Stimulated activated CD8-positive, alpha-beta memory T cell treated with anti-CD3 and anti-CD28 coated beads, Interleukin-15, amount 100 ng/mL, for 24 hours (primary cell): ENCODE results near the gene VWF.
"Not testable (repeated sequence)": the region's sequence is repeated elsewhere in the genome, so short reads cannot be mapped to it uniquely, and the experiment has no call there.

ENCODE experiments used
- DNase-seq: peaks from one replicate; pipeline ENCODE4 v3.0.0-alpha.2; 2020; ENCODE audit warnings: low read depth

Gene VWF

DNA sequence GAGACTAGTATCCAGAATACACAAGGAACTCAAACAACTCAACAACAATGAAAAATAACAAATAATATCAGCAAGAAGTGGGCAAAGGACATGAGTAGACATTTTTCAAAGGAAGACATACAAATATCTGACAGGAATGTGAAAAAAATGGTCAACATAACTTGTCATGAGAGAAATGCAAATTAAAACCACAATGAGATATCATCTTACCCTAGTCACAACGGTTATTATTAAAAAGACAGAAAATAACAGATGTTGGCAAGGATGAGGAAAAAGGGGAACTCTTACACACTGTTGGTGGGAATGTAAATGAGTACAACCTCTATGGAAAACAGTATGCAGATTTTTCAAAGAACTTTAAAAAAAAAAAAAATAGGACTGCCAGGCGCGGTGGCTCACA, 20.4 kb downstream of the VWF start:
- no peak for DNase-seq

DNA sequence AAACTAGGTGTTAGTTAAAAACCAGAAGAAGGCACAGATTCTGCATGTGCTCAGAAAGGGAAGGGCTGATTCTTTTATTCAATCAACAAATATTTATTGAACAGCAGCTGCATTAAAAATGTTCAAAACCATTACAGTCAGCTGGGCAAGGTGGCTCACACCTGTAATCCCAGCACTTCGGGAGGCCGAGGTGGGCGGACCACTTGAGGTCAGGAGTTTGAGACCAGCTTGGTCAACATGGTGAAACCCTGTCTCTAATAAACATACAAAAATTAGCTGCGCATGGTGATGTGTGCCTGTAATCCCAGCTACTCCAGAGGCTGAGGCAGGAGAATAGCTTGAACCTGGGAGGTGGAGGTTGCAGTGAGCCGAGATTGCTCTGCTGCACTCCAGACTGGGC, 22.4 kb downstream of the VWF start:
- not testable (repeated sequence) for DNase-seq

DNA sequence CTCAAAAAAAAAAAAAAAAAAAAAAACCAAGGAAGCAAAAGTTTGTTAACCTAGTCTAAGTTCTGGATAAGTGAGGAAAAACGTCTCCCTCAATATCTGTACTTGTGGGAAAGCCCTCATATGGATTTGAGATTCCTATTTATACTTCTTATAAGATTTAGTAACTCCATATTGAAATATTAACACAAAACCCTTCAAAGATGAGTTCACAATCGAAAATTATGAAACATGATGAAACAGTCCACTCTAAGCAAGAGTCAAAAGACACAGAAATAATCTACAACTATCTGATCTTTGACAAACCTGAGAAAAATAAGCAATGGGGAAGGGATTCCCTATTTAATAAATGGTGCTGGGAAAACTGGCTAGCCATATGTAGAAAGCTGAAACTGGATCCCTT, 25.2 kb downstream of the VWF start:
- DNase-seq = no peak

DNA sequence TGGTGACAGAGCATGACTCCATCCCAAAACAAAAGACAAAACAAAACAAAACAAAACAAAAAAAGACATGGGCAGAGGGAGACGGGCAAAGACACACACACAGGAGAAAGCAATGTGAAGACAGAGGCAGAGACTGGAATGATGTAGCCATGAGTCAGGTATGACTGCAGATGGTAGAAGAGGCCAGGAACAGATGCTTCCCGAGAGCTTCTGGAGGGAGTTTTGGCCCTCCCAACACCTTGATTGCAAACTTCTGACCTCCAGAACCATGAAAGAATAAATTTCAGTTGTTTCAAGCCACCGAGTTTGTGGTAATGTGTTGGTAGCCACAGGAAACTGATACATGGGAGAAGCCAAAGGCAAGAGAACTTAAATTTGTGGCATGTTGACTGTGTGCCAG, 27.1 kb downstream of the VWF start:
- no peak for DNase-seq

DNA sequence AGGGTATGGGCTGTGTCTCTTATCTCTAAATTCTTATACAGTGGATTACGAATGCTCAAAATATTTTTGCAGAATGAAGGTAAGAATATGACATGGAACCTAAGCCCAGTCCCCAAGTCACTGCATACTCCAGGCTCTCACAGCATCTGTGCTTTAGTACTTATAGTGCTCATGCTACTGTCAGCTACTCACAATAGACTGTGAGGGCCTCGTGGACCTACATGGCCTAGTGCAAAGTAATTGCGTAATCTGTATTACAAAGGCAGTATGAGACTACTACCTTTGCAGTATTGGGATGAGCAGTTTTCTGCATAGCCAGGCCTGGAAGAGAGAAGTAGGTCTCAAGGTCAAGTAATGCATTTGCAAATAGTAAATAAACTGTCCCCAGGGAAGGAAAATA, 27.9 kb downstream of the VWF start:
- no peak for DNase-seq

DNA sequence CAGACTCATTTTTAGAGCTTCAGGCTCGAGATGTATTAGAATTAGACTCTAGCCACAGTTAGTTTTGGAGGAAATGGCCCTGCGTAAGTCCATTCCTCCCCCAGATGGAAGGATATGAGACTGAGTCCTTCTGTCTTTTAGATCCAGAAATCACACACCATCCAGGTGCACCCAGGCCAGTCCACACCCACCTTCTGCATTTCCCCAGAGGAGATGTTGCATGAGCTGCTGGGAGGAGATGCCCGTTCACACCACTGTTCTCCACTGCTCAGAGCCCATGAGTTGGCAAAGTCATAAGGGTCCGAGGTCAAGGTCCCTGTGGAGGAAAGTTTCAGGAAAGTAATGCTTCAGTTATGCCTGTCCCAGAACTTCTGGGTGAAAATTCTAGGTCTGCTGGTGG, 29.2 kb downstream of the VWF start:
- no peak for DNase-seq

DNA sequence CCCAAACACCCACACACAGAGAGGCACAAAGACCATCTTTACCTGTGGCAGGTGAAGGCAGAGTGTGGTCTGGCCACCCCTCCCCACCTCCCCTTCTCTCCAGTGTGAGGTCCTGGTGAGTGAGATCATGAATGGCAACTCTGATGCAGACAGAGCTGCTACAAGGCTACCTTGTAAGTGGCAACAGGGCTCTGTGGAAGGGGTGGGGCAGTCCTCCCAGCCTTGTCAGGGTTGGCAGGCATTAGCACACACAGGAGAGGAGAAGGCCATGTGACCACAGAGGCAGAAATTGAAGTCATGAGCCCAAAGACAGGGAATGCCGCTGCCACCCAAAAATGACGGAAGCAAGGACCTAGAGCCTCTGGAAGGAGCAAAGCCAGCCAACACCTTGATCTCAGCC, 30.7 kb downstream of the VWF start:
- no peak for DNase-seq

DNA sequence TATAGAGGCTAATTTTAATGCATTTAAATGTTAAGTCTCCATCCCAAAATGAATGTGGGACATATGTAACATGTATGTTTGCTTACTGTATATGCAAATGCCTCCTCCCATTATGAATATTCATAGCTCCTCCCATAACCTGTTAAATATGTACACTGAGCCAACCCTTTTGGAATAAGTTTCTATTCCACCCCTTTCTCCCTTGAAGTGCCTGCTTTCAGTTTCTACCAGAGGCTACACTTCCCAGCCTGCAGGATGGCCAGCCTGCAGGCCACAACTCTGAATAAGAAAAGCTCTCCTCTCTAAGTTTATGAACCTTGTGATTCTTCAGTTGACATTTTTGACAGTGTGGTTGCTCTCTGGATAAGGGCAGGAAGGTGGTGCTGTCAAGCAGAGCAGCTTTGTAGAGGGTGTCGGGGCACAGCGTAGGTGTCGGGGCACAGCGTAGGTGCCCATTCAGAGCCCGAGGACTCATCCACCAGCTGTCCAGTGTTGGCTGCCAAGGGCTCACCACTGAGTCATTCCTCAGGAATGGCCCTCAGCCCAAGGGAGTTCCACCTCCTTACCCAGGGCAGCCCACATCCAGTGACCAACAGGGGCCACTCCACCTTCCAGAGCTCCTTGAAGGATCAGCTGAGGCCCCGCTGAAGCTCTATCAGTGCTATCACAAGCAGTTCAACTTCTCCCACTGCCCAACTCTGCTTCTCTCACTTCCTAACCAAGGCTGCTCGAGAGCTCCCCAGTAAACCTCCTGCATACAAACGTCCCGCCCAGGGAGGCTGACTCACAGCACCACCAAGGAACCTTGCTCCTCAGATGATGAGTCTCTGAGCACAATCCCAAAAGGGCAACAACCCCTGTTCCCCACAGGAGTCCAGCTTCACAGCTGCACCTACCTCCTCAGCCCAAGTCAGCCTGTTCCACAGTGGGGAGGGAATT, 31.4 kb downstream of the VWF start:
- no peak for DNase-seq

DNA sequence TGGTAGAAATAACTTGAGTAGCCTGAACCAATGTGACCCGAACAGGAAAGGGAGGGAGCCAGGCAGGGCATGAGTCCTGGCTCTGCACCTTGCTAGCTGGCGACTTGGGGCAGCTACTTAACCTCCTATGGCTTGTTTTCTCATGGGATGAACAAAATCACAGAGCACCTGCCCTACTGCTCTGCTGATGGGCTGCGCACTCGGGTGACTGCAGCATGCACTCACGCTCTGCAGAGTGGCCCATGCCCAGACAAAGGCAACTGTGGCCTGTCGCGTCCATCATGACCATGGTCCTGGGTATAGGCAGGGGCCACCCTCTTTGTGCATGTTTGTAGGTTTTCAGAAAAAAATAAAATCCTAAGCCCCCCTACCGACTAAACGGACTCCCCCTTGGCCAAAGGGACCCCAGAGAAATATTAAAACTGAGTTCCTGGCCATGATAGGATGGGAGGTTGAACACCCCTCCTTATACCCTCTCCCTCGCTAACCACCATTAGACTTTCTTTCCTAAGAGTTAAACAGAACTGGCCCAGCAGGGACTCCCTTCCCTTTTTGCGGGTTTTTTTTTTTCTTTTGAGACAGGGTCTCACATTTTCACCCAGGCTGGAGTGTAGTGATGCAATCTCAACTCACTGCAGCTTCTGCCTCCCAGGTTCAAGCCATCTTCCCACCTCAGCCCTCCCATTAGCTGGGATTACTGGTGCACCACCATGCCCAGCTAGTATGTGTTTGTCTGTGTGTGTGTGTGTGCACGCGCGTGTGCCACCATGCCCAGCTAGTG, 32.5 kb downstream of the VWF start:
- no peak for DNase-seq

DNA sequence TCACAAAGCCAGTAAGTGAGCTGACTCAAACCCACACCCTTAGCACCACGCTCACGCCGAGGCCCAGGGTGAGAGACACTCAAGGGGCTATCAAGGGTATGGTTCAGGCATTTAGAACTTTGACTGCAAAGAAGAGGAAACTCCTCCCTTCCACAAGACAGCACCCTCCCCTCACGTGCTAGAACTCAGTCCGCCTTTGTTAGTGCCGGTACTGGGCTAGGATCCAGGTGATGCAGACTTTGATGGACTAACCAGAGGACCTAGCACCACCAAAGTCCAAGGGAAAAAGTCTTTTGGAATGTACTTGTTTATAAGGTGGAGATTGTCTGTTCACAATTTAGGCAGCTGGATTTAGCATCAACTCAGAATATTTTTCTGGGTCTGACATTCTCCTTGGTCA, 33.7 kb downstream of the VWF start:
- no peak for DNase-seq

DNA sequence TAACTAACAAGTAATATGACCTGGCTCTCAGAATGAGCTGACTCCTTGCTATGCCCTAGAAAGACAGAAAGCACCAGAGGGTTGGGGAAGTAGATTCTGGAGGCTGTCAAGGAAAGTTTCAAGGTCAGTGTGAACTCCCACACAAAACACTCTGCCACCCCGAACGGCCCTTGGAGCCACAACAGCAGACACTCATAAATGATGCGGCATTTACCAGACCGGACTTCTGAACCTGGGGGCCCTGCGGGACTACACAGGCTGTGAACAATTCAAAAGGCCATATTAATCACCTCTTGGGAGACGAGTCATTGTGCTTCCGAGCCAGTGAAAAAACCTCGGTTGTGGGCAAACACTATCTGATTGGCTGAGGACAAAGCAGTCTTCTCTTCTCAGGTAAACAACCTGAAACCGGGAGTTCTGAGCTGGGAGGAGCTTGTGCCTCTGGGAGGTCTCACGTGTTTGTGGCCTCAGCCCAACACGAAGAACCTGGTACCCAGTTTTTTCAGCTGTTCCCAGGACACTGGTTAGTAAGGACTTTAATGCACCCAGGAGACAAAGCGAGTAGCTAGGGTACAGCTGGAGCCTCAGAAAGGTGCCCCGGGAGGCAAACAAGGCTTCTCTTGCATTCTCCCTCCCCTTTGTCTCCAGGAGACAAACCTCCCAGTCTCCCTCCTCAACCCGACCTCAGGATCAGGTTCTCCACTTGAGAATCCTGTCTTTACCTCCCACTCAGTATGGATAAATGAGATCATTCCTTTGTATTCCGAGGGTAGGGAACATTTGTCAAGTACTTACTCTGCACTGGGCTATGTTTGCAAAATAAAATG, 35.3 kb downstream of the VWF start:
- no peak for DNase-seq

DNA sequence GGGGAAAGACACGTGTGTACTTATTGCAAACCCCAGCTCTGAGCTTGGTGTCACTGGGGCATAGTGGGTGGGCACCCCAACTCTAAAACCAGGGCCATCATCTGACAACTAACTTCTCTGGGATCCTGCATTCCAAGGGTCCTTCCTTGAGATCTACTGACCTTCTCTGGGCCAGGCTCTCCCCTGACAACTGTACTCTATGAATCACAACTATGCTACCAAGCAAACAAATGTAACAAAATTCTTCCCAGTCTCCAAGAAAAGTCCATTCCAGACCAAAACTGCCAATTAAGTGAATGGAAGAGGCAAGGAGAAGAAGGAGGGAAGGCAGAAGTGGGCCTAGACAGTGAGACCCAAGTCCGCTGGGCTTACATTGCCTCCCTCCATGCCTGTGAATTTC, 38.2 kb downstream of the VWF start:
- no peak for DNase-seq

DNA sequence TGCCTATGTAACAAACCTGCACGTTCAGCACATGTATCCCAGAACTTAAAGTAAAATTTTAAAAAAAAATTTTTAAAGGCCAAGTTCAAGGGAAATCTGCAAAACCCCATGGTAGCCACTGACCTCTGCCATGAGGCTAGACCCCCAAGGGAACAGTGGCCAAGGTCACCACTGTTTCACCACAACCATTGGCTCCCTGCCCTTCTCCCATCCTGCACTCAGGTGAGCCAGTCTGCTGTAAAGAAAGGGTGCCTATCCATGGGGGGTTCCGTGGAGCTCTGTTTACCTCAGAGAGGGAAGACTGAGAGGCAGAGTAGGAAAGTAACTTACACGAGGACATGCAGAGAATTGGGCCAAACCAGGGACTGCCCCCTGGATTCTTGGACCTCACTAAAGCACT, 38.6 kb downstream of the VWF start:
- no peak for DNase-seq

DNA sequence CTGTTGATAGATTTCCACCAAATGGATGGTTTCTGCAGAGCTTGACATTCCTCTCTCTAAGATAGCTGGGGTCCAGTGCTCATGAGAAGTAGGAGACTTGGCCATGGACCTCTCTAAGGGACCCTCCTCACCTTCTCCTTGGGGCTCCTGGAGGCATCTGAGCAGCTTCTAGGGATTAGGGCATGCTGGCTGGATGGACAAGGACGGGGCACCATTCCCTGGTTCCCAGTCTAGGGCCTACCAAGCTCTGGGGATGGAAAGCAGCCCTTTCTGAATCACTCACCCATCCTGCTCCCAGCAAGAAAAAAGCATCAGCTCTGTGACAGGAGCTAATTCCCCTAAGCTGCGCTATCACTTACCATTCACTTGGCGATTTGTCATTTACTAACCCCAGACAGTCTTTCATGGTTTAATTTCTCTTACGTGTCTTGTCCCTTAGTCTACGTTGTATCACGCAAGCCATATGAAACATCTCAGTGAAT, 39.5 kb downstream of the VWF start:
- DNase-seq = no peak

DNA sequence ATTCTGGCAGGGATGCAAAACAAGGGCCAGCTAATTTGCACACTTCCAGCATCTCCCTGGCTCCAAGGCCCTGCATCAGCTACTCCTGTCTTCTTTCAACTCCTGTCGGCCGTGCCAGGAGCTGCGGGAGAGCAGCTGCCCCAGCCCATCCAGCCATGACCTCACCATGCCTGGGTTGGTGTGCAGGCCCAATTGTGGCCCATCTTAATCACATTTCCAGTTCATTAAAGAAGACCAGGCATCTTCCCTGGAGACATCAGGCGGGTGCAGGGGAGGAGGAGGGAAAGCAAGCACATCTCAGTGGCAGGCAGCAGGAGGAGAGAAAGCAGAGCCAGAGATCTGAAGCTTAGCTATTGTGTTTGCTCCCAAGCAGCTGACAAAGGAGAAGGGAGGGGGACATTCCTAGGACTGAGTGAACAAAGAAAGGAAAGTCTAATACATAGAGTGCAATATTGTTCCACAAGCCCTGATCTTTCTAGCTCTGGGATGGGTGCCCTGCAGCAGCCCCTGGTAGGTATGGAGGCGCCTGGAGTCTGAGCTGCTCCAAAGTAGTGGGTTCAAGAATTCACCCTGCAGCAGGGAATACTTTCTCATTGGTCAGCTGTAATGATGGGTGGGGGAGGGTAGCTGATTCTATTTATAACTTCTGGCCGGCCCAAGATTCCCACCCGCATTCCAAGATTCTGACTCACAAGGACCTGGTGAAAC, 40.1 kb downstream of the VWF start:
- DNase-seq = no peak

DNA sequence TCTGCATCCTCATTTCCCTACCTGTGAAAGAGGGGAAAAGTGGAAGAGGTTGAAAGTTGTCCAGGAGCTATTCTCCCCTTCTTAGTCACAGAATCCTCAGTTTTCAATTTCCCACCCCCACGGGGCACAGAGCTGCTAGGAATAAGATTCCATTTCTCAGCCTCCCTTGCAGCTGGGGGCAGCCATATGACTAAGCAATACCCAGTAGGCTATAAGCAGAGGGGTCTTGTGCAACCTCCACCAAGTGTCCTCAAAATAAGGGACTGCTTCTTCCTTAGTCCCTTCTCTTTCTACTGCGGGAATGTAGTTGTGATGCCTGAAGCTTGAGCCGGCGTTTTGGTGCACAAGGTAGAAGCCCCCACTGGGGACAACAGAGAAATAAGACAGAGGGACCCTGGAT, 40.9 kb downstream of the VWF start:
- DNase-seq = no peak

DNA sequence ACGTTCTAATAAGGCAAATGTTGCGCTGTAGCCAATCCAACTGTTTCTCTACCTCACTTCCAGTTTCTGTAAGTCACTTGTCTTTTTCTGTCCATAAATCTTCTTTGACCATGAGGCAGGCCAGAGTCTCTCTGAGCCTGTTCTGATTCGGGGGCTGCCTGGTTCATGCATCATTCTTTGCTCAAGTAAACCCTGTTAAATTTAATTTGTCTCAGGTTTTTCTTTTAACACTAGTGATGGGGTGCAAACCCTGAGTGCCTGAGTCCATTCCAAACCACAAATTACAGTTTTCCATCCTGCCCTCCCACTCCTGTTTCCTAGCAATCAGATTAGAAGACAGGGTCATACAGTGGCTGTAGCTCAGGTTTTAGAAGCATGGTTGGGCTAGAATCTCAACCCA, 41.9 kb downstream of the VWF start:
- DNase-seq = no peak

DNA sequence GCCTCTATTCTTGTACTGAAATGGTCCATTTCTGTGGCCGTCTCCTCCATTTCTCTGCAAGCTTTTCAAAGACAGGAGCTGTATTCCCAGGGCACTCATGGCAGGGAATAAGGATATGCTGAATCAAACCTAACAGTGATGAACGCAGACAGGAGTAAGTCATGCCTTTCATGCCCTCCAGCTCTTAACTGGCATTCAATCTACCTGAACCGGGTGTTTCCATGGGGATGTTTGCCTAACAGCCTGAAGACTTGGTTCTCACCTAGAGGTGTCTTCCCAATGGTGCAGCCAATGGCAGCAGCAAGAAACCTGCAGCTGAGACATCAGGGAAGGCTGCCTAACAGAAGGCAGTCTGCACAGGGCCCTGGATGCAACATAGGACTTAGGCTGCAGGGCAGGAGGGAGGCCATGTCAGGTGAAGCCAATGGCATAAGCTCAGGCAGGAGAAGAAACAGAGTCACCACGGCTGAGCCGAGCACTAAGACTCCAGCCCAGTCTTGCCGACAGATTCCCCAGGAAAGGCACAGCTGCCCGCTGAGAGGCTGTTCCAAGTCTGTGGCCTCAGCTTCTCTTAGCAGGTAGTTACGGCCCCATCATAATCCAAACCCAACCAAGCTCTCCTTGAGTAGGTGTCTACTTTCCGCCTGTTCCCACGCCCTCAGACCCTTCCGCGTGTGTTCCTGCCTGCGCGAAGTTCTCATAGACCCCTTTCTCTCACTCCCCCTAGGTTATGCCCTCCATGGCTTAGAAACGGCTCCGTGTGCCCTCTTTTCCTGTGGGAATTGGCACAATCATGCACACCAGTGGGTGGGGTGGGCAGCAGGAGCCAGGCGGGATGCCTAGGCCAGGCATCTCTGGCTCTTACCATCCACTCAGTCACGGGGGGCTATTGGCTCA, 44.1 kb downstream of the VWF start:
- no peak for DNase-seq

DNA sequence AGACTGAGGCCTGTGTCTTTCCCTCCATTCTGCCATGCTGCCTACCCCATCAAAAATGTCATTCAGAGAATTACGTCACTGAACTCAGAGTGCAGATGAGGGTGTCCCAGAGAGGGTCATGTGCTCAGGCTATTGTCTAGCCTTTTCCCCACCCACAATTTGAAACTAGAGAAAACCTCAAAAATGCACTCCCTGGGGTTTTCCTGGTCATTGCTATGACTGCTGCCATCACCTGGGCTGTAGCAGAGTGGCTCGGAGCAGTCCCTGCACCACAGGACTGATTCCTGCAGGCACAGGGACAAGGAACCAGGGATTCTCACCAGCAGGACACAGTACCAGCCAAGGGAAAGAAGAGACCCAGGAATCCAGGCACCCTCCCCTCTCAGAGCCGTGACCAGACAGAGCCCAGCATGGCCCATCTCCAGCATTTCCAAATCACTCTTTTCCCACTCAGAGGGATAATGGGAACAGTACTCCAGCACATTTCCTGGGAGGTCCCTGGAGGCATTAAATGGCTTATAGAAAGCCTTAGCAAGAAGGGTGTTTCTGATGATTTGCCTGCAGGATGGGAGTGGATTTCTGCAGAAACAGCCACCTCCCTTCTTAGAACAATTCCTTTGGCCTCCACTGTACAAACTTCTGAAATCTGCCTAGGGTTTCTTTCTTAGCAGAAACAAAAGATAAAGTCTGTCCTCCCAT, 45.9 kb downstream of the VWF start:
- no peak for DNase-seq

DNA sequence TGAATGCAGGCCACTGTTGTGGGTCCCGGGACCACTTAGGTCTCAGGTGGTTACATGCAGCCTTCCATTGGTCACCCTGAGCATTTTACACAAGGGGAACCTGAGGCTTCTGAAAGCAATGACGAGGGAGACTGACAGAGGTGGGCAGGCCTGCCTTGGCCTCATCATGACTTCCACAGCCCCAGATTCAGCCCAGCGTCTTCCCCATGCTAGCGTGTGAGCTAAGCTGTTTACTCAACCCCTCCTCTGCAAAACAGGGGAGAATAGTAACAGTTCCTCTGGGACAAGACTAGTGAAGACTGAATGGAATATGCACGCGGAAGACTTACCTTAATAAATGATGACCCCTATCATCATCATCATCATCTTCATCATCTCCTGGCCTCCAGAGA, 46.8 kb downstream of the VWF start:
- DNase-seq = no peak
